ENCODE data around the gene UBE2D1. TPM values are rescaled to one million over a fixed set of nuclear protein-coding genes. Genes with fewer than 3 reads are reported as not detected.

The UBE2D1 gene
- total and polyA plus RNA-seq, 9 donors = 7.0 to 18.0 (median 14.1) TPM

- no peaks in the 10 kb centered on the region for H3K9me3 ChIP-seq (replicated peaks; ENCODE audit: control insufficient read depth, low read depth, low read length)
- no peak overlapping the region for H3K4me3 ChIP-seq (ENCODE audit: low read length)
- no peaks in the 10 kb centered on the region for H3K36me3 ChIP-seq (ENCODE audit: control insufficient read depth, insufficient read depth, low read length)
- no CpG with 5 or more reads among the region's 2 CpGs for WGBS (ENCODE audit: insufficient coverage)
- no peak for DNase-seq
- H3K27me3 ChIP-seq (ENCODE audit: control insufficient read depth, insufficient read depth, low read length) = no peaks in the 10 kb centered on the region
- no peaks in the 10 kb centered on the region for H3K4me1 ChIP-seq (ENCODE audit: control insufficient read depth, insufficient read depth, low read length)
- H3K27ac ChIP-seq (ENCODE audit: low read length) = no peak overlapping the region
Measured at GRCh38 chr10:58352956-58353610, 18.3 kb downstream of the UBE2D1 start.

DNA sequence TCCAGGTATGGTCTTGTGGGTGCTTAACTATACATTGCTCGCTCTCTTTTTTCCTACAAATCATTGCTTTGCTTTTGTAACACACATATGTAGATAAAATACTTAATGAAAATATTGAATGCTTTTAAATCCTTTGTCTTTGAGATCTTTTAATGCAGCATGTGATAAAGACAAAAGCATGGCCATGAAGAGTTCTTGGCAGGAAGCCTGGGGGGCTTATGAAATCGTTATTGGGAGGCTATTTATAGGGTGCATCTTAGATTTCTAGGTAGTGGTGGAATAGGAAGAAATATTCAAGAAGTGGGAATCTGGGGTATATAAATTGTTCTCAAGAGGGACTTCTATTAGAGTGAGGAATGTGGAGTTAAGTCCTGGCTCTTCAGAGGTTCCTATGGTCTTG is 21.9 kb downstream of the UBE2D1 start:
- Histone ChIP-seq H3K4me3 (ENCODE audit: low read length) (no peak overlapping the region), H3K27ac (ENCODE audit: low read length) (no peak overlapping the region), H3K27me3 (ENCODE audit: control insufficient read depth, insufficient read depth, low read length) (no peaks in the 10 kb centered on the region), H3K9me3 (replicated peaks; ENCODE audit: control insufficient read depth, low read depth, low read length) (no peaks in the 10 kb centered on the region), H3K36me3 (ENCODE audit: control insufficient read depth, insufficient read depth, low read length) (no peaks in the 10 kb centered on the region), H3K4me1 (ENCODE audit: control insufficient read depth, insufficient read depth, low read length) (no peaks in the 10 kb centered on the region)
- WGBS (ENCODE audit: insufficient coverage) = 0% methylated on average over 1 of the region's 2 CpGs
- no peak for DNase-seq

- no peak for DNase-seq
- WGBS (ENCODE audit: insufficient coverage) = 100% methylated on average over 3 of the region's 4 CpGs
Measured at GRCh38 chr10:58358314-58358933, 23.6 kb downstream of the UBE2D1 start.

DNA sequence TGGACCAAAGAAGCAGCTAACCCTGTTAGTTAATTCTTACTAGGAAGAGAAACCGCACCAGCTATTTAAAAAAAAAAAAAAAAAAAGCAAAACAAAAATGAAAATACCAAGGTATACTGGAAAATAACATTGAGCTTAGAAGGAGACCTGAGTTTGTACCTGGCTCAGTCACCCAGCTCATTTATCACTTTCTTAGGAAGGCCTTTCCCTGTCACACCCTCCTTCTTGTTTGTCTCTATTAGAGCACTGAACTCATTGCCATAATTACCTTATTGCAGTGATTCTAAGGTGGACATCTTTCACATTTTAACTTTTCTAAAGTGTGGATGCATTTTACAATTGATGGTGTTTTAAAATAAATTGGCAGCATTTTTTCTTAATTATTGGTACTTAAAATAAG is 24.1 kb downstream of the UBE2D1 start:
- no CpG with 5 or more reads among the region's 1 CpG for WGBS (ENCODE audit: insufficient coverage)
- no peak overlapping the region for H3K4me3 ChIP-seq (ENCODE audit: low read length)
- H3K4me1 ChIP-seq (ENCODE audit: control insufficient read depth, insufficient read depth, low read length) = no peaks in the 10 kb centered on the region
- H3K27me3 ChIP-seq (ENCODE audit: control insufficient read depth, insufficient read depth, low read length) = no peaks in the 10 kb centered on the region
- H3K36me3 ChIP-seq (ENCODE audit: control insufficient read depth, insufficient read depth, low read length) = no peaks in the 10 kb centered on the region
- DNase-seq = no peak
- no peaks in the 10 kb centered on the region for H3K9me3 ChIP-seq (replicated peaks; ENCODE audit: control insufficient read depth, low read depth, low read length)
- no peak overlapping the region for H3K27ac ChIP-seq (ENCODE audit: low read length)

More at GRCh38 chr10:58358314-58358933, 23.6 kb downstream of the UBE2D1 start:
- no peaks in the 10 kb centered on the region for H3K9me3 ChIP-seq (replicated peaks; ENCODE audit: control insufficient read depth, low read depth, low read length)
- H3K27me3 ChIP-seq (ENCODE audit: control insufficient read depth, insufficient read depth, low read length) = no peaks in the 10 kb centered on the region
- no peak overlapping the region for H3K4me3 ChIP-seq (ENCODE audit: low read length)
- H3K4me1 ChIP-seq (ENCODE audit: control insufficient read depth, insufficient read depth, low read length) = no peaks in the 10 kb centered on the region
- no peak overlapping the region for H3K27ac ChIP-seq (ENCODE audit: low read length)
- H3K36me3 ChIP-seq (ENCODE audit: control insufficient read depth, insufficient read depth, low read length) = no peaks in the 10 kb centered on the region

GRCh38 chr10:58359541-58359940 is 24.7 kb downstream of the UBE2D1 start:
- no peak for DNase-seq
- no peaks in the 10 kb centered on the region for H3K4me1 ChIP-seq (ENCODE audit: control insufficient read depth, insufficient read depth, low read length)
- H3K36me3 ChIP-seq (ENCODE audit: control insufficient read depth, insufficient read depth, low read length) = peaks cover 2% of the 10 kb centered on the region
- WGBS (ENCODE audit: insufficient coverage) = no CpG with 5 or more reads among the region's 3 CpGs
- no peak overlapping the region for H3K4me3 ChIP-seq (ENCODE audit: low read length)
- no peak overlapping the region for H3K27ac ChIP-seq (ENCODE audit: low read length)
- H3K27me3 ChIP-seq (ENCODE audit: control insufficient read depth, insufficient read depth, low read length) = no peaks in the 10 kb centered on the region
- no peaks in the 10 kb centered on the region for H3K9me3 ChIP-seq (replicated peaks; ENCODE audit: control insufficient read depth, low read depth, low read length)

DNA sequence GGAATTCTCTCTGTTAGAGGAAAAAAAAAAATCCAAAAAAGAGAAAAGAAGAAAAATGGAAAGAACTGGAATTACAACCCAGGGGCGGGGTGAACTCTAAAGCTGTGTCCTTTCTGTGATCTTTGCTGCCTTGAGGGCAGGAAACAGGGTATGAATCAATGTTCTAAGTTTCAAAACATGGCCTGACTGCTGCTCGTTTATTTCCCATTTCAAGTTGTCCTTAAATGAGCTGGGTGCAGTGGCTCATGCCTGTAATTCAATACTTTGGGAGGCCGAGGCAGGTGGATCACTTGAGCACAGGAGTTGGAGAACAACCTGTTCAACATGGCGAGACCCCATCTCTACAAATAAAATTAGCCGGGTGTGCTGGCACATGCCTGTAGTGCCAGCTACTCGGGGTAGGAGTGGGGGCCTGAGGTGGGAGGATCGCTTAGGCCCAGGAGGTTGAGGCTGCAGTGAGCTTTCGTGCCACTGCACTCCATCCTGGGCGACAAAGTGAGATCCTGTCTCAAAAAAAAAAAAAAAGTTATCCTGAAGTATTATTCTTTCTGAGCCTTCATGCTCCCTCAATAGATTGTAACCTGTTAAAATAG is 25.7 kb downstream of the UBE2D1 start:
- Histone ChIP-seq H3K27ac (ENCODE audit: low read length) (no peak overlapping the region), H3K4me1 (ENCODE audit: control insufficient read depth, insufficient read depth, low read length) (no peaks in the 10 kb centered on the region), H3K36me3 (ENCODE audit: control insufficient read depth, insufficient read depth, low read length) (peaks cover 2% of the 10 kb centered on the region), H3K4me3 (ENCODE audit: low read length) (no peak overlapping the region), H3K27me3 (ENCODE audit: control insufficient read depth, insufficient read depth, low read length) (no peaks in the 10 kb centered on the region), H3K9me3 (replicated peaks; ENCODE audit: control insufficient read depth, low read depth, low read length) (no peaks in the 10 kb centered on the region)
- WGBS (ENCODE audit: insufficient coverage) = 100% methylated on average over 2 of the region's 9 CpGs
- no peak for DNase-seq

GRCh38 chr10:58361353-58361752 is 26.5 kb downstream of the UBE2D1 start:
- no CpG with 5 or more reads among the region's 2 CpGs for WGBS (ENCODE audit: insufficient coverage)
- Histone ChIP-seq H3K4me3 (ENCODE audit: low read length) (no peak overlapping the region), H3K4me1 (ENCODE audit: control insufficient read depth, insufficient read depth, low read length) (no peaks in the 10 kb centered on the region), H3K36me3 (ENCODE audit: control insufficient read depth, insufficient read depth, low read length) (peaks cover 2% of the 10 kb centered on the region), H3K27me3 (ENCODE audit: control insufficient read depth, insufficient read depth, low read length) (no peaks in the 10 kb centered on the region), H3K27ac (ENCODE audit: low read length) (no peak overlapping the region), H3K9me3 (replicated peaks; ENCODE audit: control insufficient read depth, low read depth, low read length) (no peaks in the 10 kb centered on the region)
- DNase-seq = no peak

DNA sequence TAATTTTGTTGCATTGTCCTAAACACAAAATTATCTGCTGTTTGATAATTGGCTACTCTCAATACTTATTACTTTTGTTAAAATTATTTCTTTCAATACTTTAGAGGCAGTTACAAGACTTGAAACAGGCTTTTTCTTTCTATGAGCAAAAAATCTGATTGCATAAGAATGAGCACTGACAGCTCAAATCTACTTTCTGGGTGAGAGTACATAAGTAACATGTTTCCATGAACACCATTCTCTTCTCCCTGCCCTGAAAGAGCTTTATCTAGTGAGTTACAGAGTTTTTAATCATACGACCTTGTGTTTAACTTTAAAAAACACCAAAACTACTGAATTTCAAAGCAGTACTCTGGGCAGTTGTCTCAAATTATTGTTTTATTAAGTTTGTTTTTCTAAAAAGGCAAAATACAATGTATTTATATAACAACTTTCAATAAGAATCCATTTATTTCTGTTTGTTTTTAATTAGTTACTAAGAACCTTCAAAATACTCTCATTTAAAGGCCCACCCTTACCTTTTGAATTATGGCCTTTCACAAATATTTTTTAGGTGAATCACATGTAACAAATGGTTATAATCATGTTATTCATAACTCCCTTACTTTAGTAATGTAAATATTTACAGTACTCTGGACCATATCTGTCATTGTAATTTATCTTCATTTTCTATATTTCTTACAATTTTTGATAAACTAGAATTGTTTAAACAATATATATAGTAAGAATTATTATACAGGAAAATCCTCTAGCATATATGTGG is 27.4 kb downstream of the UBE2D1 start:
- DNase-seq = no peak
- Histone ChIP-seq H3K27me3 (ENCODE audit: control insufficient read depth, insufficient read depth, low read length) (no peaks in the 10 kb centered on the region), H3K27ac (ENCODE audit: low read length) (no peak overlapping the region), H3K9me3 (replicated peaks; ENCODE audit: control insufficient read depth, low read depth, low read length) (no peaks in the 10 kb centered on the region), H3K36me3 (ENCODE audit: control insufficient read depth, insufficient read depth, low read length) (peaks cover 2% of the 10 kb centered on the region), H3K4me3 (ENCODE audit: low read length) (no peak overlapping the region), H3K4me1 (ENCODE audit: control insufficient read depth, insufficient read depth, low read length) (no peaks in the 10 kb centered on the region)
- WGBS (ENCODE audit: insufficient coverage) = no CpG with 5 or more reads among the region's 1 CpG

DNA sequence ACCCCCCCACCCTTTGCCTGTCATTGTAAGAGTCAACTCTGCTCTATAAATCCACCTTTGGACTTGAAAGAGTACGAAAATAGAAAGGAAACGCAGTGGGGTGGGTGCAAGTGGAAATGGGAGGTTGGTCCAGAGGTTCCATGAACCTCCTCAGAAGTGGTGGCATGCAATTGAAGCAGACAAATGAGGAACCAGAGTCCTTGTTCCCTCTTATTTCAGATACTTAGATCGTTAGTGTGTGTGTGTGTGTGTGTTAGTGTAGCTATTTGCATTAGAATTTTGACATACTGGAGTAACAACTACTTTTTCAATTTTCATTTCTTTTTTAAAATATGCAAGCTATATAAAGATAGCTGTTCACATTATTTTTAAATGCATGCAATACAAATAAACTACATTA is 32.3 kb downstream of the UBE2D1 start:
- H3K4me3 ChIP-seq (ENCODE audit: low read length) = no peak overlapping the region
- no CpG with 5 or more reads among the region's 3 CpGs for WGBS (ENCODE audit: insufficient coverage)
- peaks cover 2% of the 10 kb centered on the region for H3K36me3 ChIP-seq (ENCODE audit: control insufficient read depth, insufficient read depth, low read length)
- H3K4me1 ChIP-seq (ENCODE audit: control insufficient read depth, insufficient read depth, low read length) = no peaks in the 10 kb centered on the region
- no peaks in the 10 kb centered on the region for H3K9me3 ChIP-seq (replicated peaks; ENCODE audit: control insufficient read depth, low read depth, low read length)
- H3K27ac ChIP-seq (ENCODE audit: low read length) = no peak overlapping the region
- H3K27me3 ChIP-seq (ENCODE audit: control insufficient read depth, insufficient read depth, low read length) = no peaks in the 10 kb centered on the region
- no peak for DNase-seq

DNA sequence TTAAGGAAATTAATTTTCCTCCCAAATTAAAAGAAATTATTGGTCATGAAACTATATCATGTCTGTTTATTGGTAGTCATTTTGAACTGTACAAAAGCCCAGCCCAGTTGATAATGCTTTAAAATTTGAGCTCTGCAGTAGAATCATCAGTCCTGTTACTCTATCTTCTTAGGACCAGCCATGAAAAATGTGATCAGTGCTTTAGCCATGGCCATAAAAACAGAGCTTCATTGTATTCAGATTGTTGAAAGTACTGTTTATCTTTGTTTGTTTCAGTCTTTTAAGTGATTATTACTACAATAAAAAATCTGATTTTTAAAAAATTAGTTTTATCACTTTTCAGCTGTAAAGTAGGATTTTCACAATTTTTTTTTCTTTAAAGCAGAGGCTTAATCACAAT is 36.7 kb downstream of the UBE2D1 start:
- no peak for DNase-seq
- Histone ChIP-seq H3K27ac (ENCODE audit: low read length) (no peak overlapping the region), H3K4me3 (ENCODE audit: low read length) (no peak overlapping the region), H3K27me3 (ENCODE audit: control insufficient read depth, insufficient read depth, low read length) (no peaks in the 10 kb centered on the region), H3K4me1 (ENCODE audit: control insufficient read depth, insufficient read depth, low read length) (no peaks in the 10 kb centered on the region), H3K36me3 (ENCODE audit: control insufficient read depth, insufficient read depth, low read length) (no peaks in the 10 kb centered on the region), H3K9me3 (replicated peaks; ENCODE audit: control insufficient read depth, low read depth, low read length) (no peaks in the 10 kb centered on the region)
